CD4-positive, alpha-beta T cell (primary cell): ENCODE results near the gene AANAT. TPM values are rescaled to one million over a fixed set of nuclear protein-coding genes. Genes with fewer than 3 reads are reported as not detected.

Experiments used
- ATAC-seq: fragments of 200-7000 bp; cut with Tn5 transposase; one replicate; pipeline ENCODE4 v1.10.0; 2022; ENCODE audit warnings: mild to moderate bottlenecking; ENCODE audit not compliant: poor library complexity
- CTCF ChIA-PET: fragments of 350-600 bp; sonication (Branson Sonifier 250); formaldehyde crosslinking; loops from one replicate; lab custom pipeline; 2021; ENCODE audit warnings: antibody characterized with exemption, inconsistent platforms; lab: Charles Lee
- POLR2A ChIA-PET: fragments of 350-600 bp; sonication (Branson Sonifier 250); formaldehyde crosslinking; loops from one replicate; lab custom pipeline; 2021; ENCODE audit warnings: antibody characterized with exemption, inconsistent platforms; lab: Charles Lee
- DNase-seq, 14 experiments: peaks; one replicate each; pipeline ENCODE4 v3.0.0-alpha.2; 2013 to 2020; ENCODE audit warnings: mixed read lengths in 2 of 14
- H3K27ac ChIP-seq, 2 donors: one replicate each; pipeline versions ENCODE4 v1.5.1 to v1.7.0; 2013; ENCODE audit warnings: low read length in 2 of 2, low read depth in 1 of 2, mild to moderate bottlenecking in 1 of 2
- H3K27me3 ChIP-seq, 2 experiments: 1 replicate in 1 of 2; 2 replicates in 1 of 2; pipeline versions ENCODE4 v1.6.1 to v1.7.0; 2013; ENCODE audit warnings: low read length in 2 of 2, control low read depth in 1 of 2, mild to moderate bottlenecking in 1 of 2, moderate library complexity in 1 of 2; ENCODE audit not compliant: insufficient read depth in 2 of 2, control insufficient read depth in 1 of 2
- H3K36me3 ChIP-seq: one replicate; pipeline ENCODE4 v1.6.1; 2013; ENCODE audit warnings: low read length, control low read depth; ENCODE audit not compliant: insufficient read depth
- H3K4me1 ChIP-seq: one replicate; pipeline ENCODE4 v1.6.1; 2013; ENCODE audit warnings: low read length, control low read depth; ENCODE audit not compliant: insufficient read depth
- H3K4me3 ChIP-seq: one replicate; pipeline ENCODE4 v1.5.1; 2013; ENCODE audit warnings: mild to moderate bottlenecking, low read length, moderate library complexity
- H3K9me3 ChIP-seq, 2 experiments: 1 replicate in 1 of 2; 2 replicates in 1 of 2; pipeline versions ENCODE4 v1.6.1 to v1.7.0; 2013; ENCODE audit warnings: low read length in 2 of 2, mild to moderate bottlenecking in 2 of 2, control low read depth in 1 of 2, moderate library complexity in 1 of 2; ENCODE audit not compliant: control insufficient read depth in 1 of 2, insufficient read depth in 1 of 2
- H3K27ac Mint-ChIP-seq: one replicate; pipeline ENCODE4 v1.8.0; 2020; ENCODE audit warnings: mixed read lengths
- H3K27me3 Mint-ChIP-seq: one replicate; pipeline ENCODE4 v1.8.0; 2021; ENCODE audit warnings: mixed read lengths
- H3K36me3 Mint-ChIP-seq: one replicate; pipeline ENCODE4 v1.8.0; 2021; ENCODE audit warnings: low read depth, mixed read lengths
- H3K4me1 Mint-ChIP-seq: one replicate; pipeline ENCODE4 v1.8.0; 2021; ENCODE audit warnings: low read depth, mixed read lengths
- H3K4me3 Mint-ChIP-seq: one replicate; pipeline ENCODE4 v1.8.0; 2020; ENCODE audit warnings: mild to moderate bottlenecking, mixed read lengths
- H3K9me3 Mint-ChIP-seq: one replicate; pipeline ENCODE4 v1.8.0; 2020; ENCODE audit warnings: mixed read lengths
- intact Hi-C, 2 experiments: fragments of 100-400 bp; cut with DNase I in 1 of 2; cut with micrococcal nuclease in 1 of 2; formaldehyde crosslinking; loops; one replicate each; pipeline versions ENCODE4 v1.15.1 to v1.9.0; 2023 to 2025; cut with DNase I, micrococcal nuclease
- total RNA-seq, 174 experiments: library from RNA in 2 of 174; stranded (reverse) in 2 of 174; gene quantifications; one replicate each; pipeline ENCODE4 v1.2.3 and lab custom pipeline; 2021 to 2026
- TF ChIP-seq, protein P1 (sequence below): fragments of 200-600 bp; IDR thresholded peaks from one replicate; pipeline ENCODE4 v1.8.0; 2022; ENCODE audit warnings: antibody characterized with exemption, mild to moderate bottlenecking

The AANAT gene
- total RNA-seq, 2 experiments from 2014 or later: 0.14 TPM; not detected in 1

DNA sequence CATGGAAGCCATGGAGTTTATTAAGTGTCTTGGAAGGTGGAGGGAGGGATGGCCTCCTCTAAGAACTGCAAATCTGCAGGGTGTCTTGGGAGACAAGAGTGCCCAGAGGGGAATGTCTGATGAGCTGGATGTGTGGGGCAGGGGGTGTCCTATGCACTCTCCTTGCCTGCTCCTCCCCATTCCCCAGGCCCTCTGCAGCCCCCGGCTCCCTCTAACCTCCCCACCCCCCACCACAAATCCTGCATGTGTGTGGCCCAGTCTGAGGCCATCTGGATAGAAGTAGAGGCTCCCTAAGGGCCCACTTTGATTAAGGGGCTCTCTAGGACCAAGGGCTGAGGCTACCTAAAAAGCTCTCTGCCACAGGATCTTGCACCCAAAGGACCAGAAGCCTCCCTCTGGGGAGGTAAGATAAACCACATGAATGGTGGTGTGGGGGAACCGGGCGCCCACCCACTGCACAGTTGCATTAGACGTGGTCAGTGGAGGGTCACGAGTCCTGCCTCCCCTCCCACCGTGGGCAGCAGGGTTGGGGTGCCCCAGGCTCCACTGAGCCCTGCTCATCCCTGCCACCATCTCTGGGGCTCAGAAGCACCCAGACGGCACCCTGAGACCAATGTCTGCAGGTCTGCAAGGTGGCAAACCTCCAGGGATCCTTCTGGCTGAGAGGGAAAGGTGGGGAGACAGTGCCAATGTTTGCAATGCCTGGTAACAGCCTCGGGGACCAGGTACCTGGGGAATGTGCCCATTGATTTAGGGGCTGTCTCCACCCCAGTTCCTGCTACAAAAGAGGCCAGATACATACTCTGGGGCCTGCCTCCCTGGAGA, 618 bp downstream of the AANAT start:
- Histone ChIP-seq H3K4me3 (no peak overlapping the region), H3K27me3 (no peaks in the 10 kb centered on the region), H3K4me1 (peaks cover 6% of the 10 kb centered on the region), H3K9me3 (no peaks in the 10 kb centered on the region), H3K36me3 (peaks cover 21% of the 10 kb centered on the region), H3K27ac (no peak overlapping the region)
- H3K27me3 Mint-ChIP-seq: no peaks in the 10 kb centered on the region
- H3K27ac Mint-ChIP-seq: no peak overlapping the region
- peaks cover 4% of the 10 kb centered on the region for H3K4me1 Mint-ChIP-seq
- DNase-seq (no peak), ATAC-seq (no peak)
- ChIA-PET POLR2A (interaction anchor here (0.9 kb wide), 2 partner anchors 33 to 34 kb away, joined by 3 read pairs; partner anchors contain the start of gene RHBDF2), CTCF (no interaction called here)
- H3K9me3 Mint-ChIP-seq: no peaks in the 10 kb centered on the region
- intact Hi-C loops: loop anchor here in 1 of 2 experiments (5.0 kb wide), 1 partner anchor 56 kb away; no protein-coding TSS in a partner anchor
- TF ChIP-seq, protein P1, sequence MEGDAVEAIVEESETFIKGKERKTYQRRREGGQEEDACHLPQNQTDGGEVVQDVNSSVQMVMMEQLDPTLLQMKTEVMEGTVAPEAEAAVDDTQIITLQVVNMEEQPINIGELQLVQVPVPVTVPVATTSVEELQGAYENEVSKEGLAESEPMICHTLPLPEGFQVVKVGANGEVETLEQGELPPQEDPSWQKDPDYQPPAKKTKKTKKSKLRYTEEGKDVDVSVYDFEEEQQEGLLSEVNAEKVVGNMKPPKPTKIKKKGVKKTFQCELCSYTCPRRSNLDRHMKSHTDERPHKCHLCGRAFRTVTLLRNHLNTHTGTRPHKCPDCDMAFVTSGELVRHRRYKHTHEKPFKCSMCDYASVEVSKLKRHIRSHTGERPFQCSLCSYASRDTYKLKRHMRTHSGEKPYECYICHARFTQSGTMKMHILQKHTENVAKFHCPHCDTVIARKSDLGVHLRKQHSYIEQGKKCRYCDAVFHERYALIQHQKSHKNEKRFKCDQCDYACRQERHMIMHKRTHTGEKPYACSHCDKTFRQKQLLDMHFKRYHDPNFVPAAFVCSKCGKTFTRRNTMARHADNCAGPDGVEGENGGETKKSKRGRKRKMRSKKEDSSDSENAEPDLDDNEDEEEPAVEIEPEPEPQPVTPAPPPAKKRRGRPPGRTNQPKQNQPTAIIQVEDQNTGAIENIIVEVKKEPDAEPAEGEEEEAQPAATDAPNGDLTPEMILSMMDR: no peak
- no peak overlapping the region for H3K4me3 Mint-ChIP-seq
- H3K36me3 Mint-ChIP-seq: peaks cover 12% of the 10 kb centered on the region

DNA sequence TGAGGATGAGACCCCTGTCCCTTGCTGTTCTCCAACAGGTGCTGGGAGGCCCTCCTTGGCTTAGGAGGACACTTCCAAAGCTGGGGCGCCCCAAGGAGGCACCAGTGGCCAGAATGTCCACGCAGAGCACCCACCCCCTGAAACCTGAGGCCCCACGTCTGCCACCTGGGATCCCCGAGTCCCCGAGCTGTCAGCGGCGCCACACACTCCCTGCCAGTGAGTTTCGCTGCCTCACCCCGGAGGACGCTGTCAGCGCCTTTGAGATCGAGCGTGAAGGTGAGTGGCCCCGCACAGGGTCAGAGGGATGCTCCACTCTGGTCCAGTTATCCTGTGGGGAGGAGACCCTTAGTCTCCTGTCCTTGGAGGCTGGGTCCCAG, 1.2 kb downstream of the AANAT start:
- Histone ChIP-seq H3K4me1 (peaks cover 6% of the 10 kb centered on the region), H3K27me3 (no peaks in the 10 kb centered on the region), H3K36me3 (peaks cover 21% of the 10 kb centered on the region), H3K27ac (no peak overlapping the region), H3K4me3 (no peak overlapping the region), H3K9me3 (no peaks in the 10 kb centered on the region)
- Mint-ChIP-seq H3K27me3 (no peaks in the 10 kb centered on the region), H3K4me3 (no peak overlapping the region), H3K36me3 (peaks cover 16% of the 10 kb centered on the region), H3K4me1 (peaks cover 4% of the 10 kb centered on the region), H3K27ac (no peak overlapping the region), H3K9me3 (no peaks in the 10 kb centered on the region)
- intact Hi-C loops: loop anchor here in 1 of 2 experiments (5.0 kb wide), 1 partner anchor 56 kb away; no protein-coding TSS in a partner anchor
- TF ChIP-seq, protein P1: no peak
- POLR2A ChIA-PET: no interaction called here
- CTCF ChIA-PET: no interaction called here
- DNase-seq (no peak), ATAC-seq (no peak)

DNA sequence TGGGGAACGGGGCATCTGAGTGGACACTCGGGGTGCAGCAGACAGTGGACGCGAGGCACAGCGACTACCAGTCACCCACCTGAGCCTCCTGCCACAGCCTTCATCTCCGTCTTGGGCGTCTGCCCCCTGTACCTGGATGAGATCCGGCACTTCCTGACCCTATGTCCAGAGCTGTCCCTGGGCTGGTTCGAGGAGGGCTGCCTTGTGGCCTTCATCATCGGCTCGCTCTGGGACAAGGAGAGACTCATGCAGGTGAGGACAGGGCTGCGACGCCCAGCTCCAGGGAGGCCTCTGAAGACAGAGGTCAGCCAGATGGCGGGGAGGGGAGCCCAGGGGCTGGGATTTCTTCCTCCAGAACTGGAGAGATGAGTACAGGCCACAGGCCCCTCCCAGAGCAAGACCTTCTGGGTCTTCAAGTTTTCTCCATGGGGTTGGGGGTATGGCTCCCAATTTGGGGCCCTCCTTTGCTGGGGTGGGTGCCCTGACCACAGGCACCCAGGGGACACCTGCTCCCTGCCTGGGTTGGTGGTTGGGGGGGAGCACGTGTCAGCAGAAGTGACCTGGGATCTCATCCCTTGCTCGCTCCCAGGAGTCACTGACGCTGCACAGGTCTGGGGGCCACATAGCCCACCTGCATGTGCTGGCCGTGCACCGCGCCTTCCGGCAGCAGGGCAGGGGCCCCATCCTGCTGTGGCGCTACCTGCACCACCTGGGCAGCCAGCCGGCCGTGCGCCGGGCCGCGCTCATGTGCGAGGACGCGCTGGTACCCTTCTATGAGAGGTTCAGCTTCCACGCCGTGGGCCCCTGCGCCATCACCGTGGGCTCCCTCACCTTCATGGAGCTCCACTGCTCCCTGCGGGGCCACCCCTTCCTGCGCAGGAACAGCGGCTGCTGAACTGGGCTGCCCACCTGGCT, 1.9 kb downstream of the AANAT start:
- ATAC-seq (no peak), DNase-seq (no peak)
- H3K27me3 Mint-ChIP-seq: no peaks in the 10 kb centered on the region
- H3K4me1 Mint-ChIP-seq: peaks cover 4% of the 10 kb centered on the region
- intact Hi-C loops: loop anchor here in 1 of 2 experiments (5.0 kb wide), 1 partner anchor 57 kb away; no protein-coding TSS in a partner anchor
- no peak overlapping the region for H3K4me3 Mint-ChIP-seq
- Histone ChIP-seq H3K27ac (no peak overlapping the region), H3K27me3 (no peaks in the 10 kb centered on the region), H3K36me3 (peaks cover 25% of the 10 kb centered on the region), H3K9me3 (no peaks in the 10 kb centered on the region), H3K4me1 (peaks cover 6% of the 10 kb centered on the region), H3K4me3 (no peak overlapping the region)
- H3K9me3 Mint-ChIP-seq: no peaks in the 10 kb centered on the region
- ChIA-PET POLR2A (no interaction called here), CTCF (no interaction called here)
- TF ChIP-seq, protein P1: no peak
- H3K27ac Mint-ChIP-seq: no peak overlapping the region
- peaks cover 16% of the 10 kb centered on the region for H3K36me3 Mint-ChIP-seq
